HG02973 (cell line): Measurements from ENCODE around the gene SERINC5.
A peak's percentile ranks its signal among the peaks of the same experiment; 100 is the strongest.
"Not testable (repeated sequence)": the region's sequence is repeated elsewhere in the genome, so short reads cannot be mapped to it uniquely, and the experiment has no call there.

Experiments
- ATAC-seq: cut with Tn5 transposase; IDR thresholded peaks from one replicate; pipeline ENCODE4 v1.9.1; 2021; ENCODE audit warnings: moderate library complexity; ENCODE audit not compliant: unreplicated experiment

The SERINC5 gene

DNA sequence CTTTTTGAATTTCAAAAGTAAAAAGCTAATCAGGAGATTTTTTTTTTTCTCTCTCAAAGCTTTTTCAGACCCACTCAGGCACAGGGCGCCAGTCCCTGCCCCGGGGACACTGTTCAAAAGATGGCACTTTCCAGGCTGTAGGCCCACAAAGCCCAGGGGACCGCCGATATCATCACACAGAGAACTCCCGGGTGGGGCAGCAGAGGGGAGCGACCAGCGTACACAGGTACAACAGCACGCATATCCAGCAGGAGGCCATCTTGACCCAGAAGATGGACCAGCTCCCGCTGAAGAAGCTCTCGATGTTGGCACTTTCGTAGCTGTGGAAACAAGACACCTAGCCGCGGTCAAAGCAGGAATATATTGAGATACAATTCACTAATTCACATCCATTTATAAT lies 112.4 kb downstream of the SERINC5 start:
- ATAC-seq: no peak

DNA sequence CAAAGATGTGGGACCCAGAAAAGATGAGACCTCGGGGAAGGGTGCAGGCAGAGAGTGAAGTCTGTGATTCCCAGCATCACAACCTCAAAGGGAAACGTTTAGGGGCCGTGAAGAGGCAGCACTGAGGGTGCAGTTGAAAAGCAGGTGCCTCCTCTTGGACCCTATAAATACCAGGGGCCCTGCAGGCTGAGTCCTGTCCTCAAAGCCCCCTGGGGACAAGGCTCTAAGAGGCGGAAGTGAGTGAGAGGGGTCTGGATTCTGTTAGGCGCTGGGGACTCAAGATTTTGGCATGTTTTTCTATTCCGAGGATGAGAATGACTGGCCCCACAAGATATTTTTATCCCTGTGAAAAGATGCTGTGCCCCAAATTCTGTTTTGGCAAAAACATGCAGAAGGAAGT lies 112.9 kb downstream of the SERINC5 start:
- ATAC-seq: no peak

DNA sequence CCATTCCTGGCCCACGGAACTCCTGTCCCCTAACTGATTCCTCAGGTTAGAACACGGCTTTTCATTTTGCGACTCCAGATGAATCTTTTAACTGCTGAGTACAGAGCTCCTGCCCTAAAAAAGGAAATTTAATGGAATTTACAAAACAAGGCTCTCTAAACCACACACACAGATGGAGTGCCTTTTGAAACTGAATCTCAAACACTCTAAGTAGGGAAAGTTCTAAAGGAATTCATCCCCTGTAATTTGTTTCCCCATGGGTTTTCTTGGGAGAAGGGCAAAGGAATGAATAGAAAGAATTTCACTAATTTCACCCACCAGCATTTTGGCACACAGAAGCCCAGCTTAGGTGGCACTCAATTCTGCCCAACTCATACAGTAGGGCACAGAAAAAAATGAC lies 114.2 kb downstream of the SERINC5 start:
- ATAC-seq: no peak

DNA sequence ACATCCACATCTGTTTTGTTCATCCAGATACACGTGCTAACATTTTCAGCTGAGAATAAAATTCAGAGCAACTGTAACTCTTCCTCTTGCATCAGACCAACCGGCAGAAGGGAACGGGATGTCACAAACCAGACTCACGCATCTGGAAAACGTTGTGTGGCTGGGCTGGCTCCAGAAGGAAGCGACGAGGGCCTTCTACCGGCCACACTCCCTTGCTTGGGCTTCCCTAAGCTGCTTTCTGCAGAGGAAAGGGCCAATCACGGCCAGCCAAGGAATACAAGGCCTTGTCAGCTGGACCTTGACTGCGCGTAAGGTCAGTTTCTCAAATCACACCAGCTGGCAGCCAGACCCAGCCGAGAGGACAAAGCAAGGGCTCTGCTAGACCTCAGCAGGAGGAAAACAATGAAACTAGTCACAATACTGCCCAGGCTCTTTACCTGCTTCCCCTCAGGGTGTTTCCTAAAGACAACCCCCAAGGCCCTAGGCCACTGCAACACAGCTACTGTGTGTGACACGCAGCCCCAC lies 114.6 kb downstream of the SERINC5 start:
- ATAC-seq: no peak

DNA sequence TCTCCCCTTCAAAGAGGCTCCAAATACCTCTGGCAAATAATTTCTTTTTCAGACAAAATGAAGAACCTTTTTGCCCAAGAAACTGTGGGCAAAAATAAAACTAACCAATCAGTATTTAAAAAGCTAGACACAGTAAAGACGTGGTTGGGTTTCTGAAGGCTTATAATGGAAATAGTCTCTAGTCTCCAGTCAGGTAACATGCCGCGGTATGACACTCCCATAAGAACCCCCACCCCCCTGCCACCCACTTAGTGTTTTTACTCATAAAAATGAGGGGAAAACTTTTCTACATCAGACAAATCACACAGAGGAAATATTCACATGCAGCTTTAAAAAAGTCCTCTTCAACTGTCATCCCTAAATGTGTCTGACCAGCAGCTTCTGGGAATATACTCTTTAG lies 115.4 kb downstream of the SERINC5 start:
- no peak for ATAC-seq

DNA sequence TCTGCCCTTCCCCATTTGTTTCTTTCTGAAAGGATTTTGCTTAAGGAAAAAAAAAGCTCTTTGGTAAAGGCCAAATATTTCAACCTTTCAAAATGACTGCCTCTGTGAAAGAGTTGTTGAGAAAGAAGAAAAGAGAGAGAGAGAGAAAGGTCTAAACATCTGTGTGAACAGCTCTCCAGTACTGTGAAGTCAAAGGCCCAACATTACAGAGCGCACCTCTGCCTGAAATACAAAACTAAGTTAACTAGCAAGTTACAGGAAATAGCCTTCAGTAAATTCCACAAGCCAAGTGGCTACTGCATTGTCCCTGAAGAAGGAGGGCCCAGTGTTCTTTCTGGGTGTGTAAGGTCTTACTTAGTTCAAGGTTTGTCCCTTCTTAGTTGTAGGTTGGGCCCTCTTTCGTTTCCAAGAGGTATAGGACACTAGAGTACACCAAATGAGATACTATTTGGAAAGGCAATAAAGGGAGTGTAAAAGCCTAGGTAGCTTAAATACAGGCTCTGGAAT lies 116.3 kb downstream of the SERINC5 start:
- ATAC-seq: no peak

DNA sequence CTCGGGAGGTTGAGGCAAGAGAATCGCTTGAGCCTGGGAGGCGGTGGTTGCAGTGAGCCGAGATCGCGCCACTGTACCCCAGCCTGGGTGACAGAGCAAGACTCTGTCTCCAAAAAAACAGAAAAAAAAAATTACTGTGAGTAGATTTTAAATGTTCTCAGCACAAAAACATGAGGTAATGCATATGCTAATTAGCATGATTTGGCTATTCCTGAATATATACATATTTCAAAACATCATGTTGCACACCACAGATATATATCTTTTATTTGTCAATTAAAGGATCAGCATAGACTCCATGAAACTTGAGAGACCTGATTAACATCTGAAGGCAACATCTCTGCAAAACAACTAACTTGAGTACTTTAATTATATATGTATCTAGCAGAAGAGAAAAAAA lies 117.4 kb downstream of the SERINC5 start:
- no peak for ATAC-seq

DNA sequence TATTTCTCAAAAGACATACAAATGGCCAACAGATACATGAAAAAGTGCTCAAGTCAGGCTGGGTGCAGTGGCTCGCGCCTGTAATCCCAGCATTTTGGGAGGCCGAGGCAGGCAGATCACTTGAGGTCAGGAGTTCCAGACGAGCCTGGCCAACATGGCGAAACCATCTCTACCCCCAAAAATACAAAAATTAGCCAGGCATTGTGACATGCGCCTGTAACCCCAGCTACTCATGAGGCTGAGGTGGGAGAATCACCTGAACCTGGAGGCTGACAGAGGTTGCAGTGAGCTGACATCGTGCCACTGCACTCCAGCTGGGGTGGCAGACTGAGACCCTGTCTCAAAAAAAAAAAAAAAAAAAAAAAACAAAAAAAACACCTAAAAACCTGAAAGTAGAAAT lies 119.0 kb downstream of the SERINC5 start:
- ATAC-seq: not testable (repeated sequence)

DNA sequence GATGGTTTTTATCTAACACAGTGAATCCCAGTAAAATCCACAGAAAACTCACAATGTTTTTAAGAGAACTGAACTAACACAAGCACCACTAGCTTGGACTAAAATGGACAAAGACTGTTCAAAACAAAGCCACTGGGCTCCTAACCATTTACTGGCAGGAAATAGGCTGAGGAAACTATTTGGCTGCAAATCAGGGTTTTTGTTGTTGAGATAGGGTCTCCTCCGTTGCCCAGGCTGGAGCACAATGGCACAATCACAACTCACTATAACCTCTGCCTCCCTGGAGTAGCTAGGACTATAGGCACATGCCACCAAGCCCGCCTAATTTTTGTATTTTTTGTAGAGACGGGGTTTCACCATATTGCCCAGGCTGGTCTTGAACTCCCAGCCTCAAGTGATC lies 121.0 kb downstream of the SERINC5 start:
- ATAC-seq: no peak

DNA sequence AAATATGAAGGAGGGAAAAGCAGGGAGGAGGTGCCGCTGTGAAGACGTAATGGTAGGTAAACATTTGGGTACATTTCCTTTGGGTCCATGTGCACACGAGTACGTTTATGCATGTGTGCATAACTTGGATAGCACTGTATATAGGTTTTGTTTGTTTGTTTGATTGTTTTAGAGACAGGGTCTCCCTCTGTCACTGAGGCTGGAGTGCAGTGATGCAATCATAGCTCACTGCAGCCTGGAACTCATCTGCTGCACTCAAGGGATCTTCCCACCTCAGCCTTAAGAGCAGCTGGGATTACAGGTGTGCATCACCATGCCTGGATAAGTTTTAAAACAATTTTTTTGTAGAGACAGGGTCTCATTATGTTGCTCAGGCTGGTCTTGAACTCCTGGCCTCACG lies 126.7 kb downstream of the SERINC5 start:
- ATAC-seq: no peak

DNA sequence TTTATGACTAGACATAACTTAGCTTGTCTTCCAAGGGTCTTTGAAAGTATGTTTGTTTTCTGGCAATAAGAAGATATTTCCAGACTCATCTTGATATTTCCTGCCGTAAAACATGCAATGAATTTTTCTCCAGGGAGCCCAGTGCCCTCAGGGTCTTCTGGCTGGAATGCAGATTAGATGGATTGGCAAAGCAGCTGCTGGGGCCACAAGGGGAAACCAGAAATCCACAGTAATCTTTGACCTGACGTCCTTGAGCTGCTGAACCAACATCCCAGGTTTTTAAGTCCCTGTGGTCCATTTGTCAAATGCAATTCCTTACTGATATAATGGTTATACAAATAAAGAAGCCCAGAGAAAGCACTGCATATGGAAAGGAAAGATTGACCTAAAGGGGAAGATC lies 127.7 kb downstream of the SERINC5 start:
- ATAC-seq: no peak

DNA sequence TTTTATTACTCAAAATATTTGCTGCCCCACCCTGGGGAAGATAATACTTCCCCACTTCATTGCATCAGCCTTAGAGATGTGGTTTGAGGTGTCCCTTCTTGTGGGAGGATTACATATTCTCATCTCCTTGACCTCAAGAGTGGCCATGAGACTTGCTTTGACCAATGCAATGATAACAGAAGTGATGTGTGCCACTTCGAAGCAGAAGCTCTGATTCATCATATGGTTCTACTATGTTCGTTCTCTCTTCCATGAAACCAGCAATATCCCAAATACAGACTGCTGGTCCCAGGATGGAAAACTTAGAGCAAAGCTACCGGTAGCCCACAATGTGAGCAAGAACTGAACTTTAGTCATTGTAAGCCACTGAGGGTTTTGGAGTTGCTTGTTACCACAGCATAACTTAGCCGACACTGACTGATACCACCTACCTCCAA lies 128.7 kb downstream of the SERINC5 start:
- ATAC-seq: no peak

DNA sequence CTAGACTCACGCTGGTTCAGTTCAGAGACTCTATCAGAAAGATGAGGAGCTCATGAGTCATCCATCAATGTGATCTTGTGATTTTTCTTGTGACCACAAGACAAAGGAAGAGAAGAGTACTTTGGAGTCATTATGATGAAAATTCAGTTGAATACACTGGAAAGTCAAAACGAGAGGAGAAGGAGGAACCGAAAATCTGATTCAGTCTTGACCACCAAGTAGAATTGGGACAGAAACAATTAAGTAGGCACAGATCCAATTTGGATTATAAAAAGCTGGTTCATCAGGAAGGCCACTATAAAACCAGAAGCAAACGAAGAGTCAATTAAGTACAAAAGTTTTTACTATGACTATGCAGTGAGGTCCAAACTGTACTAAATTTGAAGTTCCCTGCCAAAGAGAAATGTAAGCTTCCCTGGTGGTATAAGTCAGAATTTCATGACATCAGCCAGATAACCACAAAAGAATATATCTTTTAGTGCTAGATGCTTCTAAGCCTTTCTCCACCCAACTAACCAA lies 129.8 kb downstream of the SERINC5 start:
- ATAC-seq: peak; percentile 61

DNA sequence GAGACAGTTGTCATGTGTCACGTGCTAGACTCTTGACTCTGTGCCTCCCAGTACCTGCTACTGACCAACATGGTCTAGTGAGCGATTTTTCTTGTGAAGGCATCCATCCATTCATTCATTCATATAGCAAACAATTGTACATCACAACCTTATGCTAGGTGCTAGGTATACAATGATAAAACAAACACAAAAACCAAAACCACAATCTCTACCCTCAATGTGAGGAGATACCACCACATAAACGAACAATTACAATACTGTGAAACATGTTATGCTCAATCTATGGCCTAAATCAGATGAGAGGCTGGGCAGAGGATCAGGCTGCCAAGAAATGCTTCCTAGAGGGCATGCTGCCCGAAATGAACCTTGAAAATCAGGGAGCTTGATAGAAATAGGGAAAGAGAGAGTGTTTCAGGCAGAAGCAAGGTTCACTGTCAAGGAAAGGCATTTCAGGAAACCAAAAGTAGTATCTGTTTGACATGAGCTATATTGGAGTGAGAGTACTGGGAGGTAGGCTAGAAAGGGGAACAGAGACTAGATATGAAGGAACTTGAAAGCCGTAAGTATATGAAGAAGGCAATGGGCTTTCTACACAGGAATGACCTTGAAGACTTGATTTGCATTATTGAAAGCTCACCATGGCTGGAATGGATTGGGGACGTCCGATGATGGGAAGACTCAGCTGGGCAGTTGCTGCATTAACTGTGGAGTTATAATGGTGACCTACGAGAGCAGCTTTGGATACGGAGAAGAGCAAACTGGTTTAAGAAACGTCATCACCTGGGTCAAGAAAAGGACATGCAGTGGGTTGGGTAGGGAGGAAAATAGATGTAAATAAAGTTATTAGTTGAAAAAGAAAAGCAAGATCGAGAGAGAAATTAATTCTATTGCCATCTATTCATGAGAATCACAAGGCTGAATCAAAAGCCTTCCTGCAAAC lies 130.6 kb downstream of the SERINC5 start:
- ATAC-seq: peak; percentile 69

DNA sequence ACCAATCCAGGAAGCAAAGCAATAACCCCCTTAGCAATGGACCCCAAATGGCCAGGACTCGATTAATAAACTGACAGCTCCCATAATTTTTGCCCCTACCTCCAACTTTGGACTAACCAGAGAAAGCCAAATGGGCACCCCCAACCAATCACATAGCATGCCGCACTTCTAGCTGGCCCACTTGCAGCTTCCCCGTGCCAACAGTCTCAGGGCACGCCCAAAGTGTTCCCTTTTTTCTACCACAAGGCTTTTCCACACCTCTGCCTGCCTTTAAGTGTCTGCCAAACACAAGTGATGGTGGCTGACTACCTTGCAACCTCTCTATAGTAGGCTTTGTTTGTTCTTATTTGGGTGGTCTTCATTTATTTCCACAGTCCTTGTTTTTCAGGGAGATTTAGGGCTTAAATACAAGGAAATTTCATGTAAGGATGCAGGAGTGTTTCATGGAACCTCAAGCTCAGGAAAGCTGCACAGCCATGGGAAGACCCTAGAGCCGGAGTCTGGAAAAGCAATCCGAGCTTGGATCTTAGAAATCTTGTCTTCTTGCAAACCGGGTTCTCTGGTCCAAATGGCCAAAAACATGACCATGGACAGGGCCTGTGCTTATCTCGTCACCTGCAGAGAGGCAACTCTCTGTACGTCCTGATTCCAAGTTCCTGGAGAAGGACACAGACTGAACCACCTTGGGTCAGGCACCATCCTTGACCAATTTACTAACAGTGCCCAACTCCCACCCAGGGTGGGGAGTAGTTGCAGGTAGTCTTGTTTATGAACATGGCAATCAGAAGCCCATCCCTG lies 131.5 kb downstream of the SERINC5 start:
- no peak for ATAC-seq

DNA sequence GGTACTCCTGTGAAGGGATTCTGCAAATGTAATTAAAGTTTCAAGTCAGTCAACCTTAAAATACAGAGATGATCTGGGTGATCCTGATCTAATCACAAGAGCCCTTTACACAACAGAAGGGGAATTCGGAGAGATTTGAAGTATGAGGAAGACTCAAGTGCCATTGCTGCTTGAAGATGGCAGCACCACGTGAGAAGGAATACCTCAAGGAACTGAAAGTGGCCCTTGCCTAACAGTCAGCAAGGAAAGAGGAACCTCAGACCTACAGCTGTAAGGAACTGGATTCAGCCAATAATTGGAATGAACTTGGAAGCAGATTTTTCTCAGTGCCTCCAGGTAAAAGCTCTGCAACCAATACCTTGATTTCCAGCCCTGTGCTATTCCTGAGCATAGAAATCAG lies 133.3 kb downstream of the SERINC5 start:
- ATAC-seq: no peak

DNA sequence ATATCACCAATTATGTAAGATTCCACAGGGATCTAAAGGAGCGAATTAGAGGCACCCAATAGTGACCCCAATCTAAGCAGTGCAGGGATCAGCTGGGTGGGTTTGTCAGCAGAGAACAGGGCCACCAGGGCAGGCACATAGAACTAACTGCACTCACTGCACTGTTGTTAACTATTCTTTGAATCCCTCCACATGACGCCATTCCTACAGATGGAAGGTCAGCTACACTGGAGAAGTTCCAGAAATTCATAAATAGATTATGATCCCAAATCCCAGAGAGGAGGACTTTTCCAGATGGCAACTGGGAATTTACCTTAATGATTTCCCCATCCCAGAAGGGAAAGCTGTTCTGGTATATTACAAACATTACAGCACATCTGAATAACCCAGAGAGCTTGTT lies 136.5 kb downstream of the SERINC5 start:
- ATAC-seq: no peak

DNA sequence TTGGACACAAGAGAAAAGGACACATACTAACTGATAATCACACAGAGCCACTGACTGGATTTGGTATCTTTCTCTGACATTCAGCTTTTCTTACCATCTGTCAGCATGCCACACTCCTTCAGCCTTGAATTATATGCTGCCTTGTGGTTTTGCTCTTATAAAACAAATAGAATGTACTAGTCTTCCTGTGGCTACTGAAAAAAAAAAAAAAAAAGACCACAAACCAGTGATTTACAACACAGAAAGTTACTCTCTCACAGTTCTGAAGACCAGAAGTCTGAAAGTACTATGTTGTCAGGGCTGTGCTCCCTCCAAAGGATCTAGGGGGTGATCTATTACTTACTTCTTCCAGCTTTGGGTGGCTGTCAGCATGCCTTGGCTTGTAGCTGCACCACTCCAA lies 138.4 kb downstream of the SERINC5 start:
- no peak for ATAC-seq

DNA sequence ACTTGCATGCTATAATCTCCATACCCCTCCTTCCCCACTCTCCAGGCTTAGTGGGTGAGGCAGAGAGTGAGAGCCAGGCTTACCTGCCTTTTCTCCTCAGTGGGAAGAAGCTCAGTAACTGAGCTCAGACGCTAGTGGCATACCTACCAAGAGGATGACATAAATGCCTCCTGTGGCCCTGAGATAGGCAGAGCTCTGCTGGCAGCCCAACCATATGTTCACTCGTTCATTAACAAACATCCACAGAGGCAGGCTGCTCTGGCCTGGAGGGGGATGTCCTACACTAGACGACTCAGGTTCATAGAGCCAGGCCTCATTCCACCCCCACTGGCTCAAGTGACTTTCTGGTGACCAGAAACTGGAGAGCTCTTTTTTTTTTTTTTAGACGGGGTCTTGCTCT lies 139.4 kb downstream of the SERINC5 start:
- no peak for ATAC-seq

DNA sequence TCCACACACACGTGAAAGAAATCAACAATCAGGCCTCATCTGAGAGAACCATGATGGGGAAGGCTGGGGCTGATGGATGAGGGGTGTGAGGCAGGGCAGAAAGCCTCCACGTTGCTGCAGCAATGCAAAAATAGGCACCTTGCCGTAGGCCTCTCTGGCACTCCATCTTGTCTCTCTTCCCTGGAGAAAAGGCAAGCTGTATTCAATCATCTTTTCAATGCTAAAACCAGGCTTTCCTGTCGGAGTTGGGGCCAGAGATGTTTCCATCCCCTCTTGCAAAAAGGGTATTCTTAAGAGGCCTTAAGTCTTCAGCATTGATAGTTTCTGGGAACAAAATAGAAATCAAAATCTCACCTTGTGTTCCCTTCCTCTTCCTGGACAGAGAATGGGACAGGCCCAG lies 139.8 kb downstream of the SERINC5 start:
- ATAC-seq: no peak

DNA sequence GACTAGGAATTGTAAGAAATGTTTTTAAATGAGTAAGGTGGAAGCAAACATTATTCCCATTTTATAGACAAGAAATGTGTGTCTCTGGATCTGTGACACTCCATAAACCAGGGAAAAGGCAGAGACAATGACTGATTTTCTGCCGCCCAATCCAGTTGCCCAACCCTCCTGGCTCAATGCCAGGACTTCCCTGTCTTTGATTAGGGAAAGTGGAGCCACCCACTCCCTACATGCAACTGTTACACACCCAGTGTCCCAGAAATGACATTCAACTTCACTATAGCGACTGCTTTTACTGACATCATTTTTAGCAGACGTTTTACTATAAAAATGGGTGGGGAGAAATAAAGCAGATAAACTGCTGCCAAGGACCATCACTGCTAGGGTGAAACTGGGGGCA lies 141.0 kb downstream of the SERINC5 start:
- no peak for ATAC-seq
